Keratinocyte (primary cell): ENCODE measurements around the gene GALNT9.

Experiments
- EZH2 ChIP-seq: IDR thresholded peaks from one replicate; pipeline ENCODE4 v1.6.1; 2012; ENCODE audit warnings: inconsistent platforms, mild to moderate bottlenecking, low read length, moderate library complexity
- TF ChIP-seq, protein P1 (sequence below), 3 experiments: IDR thresholded peaks in 1 of 3; conservative IDR thresholded peaks in 1 of 3; optimal IDR thresholded peaks in 1 of 3; 2 replicates in 2 of 3; 3 replicates in 1 of 3; pipeline versions ENCODE3 to v1.5.1; 2011; ENCODE audit warnings: low read length in 3 of 3, mild to moderate bottlenecking in 3 of 3, moderate library complexity in 2 of 3, control low read depth in 1 of 3, inconsistent platforms in 1 of 3; ENCODE audit not compliant: insufficient read depth in 2 of 3; ENCODE audit errors: extremely low read depth in 1 of 3

DNA sequence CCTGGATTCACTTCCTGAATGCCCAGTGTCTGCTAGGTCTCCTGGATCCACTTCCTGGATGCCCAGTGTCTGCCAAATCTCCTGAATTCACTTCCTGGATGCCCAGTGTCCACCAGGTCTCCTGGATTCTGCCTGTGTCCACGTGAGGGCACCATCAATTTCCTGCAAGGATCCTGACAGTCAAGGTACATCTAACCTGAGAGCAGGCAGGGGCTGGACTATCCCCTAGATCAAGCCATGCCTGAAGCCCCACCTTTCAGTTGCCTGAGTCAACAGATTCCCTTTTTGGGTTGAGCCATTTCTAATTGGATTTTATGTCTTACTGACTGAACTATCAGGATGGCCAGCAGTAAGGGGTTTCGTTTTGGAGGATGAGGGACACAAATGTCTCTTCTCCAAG, 49.5 kb downstream of the GALNT9 start:
- TF ChIP-seq, protein P1, sequence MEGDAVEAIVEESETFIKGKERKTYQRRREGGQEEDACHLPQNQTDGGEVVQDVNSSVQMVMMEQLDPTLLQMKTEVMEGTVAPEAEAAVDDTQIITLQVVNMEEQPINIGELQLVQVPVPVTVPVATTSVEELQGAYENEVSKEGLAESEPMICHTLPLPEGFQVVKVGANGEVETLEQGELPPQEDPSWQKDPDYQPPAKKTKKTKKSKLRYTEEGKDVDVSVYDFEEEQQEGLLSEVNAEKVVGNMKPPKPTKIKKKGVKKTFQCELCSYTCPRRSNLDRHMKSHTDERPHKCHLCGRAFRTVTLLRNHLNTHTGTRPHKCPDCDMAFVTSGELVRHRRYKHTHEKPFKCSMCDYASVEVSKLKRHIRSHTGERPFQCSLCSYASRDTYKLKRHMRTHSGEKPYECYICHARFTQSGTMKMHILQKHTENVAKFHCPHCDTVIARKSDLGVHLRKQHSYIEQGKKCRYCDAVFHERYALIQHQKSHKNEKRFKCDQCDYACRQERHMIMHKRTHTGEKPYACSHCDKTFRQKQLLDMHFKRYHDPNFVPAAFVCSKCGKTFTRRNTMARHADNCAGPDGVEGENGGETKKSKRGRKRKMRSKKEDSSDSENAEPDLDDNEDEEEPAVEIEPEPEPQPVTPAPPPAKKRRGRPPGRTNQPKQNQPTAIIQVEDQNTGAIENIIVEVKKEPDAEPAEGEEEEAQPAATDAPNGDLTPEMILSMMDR (optimal IDR thresholded peaks at IDR 0.05 in 1 of 3, IDR thresholded peaks at IDR 0.05 in 1 of 3, conservative IDR thresholded peaks at IDR 0.05 in 1 of 3; ENCODE audit: extremely low read depth in 1 of 3, insufficient read depth in 2 of 3, low read length in 3 of 3): no peak
- TF ChIP-seq EZH2: no peak
